Prostate gland (tissue), 2 donors: ENCODE data around the gene PPP1R12B. TPM values are rescaled to one million over a fixed set of nuclear protein-coding genes. Genes with fewer than 3 reads are reported as not detected.
"Not testable (repeated sequence)": the region's sequence is repeated elsewhere in the genome, so short reads cannot be mapped to it uniquely, and the experiment has no call there.

Experiments used
- DNase-seq: peaks from one replicate; pipeline ENCODE4 v3.0.0-alpha.2; 2019; ENCODE audit warnings: low spot score
- H3K27ac ChIP-seq, 2 donors: fragments of 200-600 bp; sonication (generic); 2 replicates each; pipeline ENCODE4 v1.5.1; 2017 to 2019
- H3K27me3 ChIP-seq: fragments of 200-600 bp; sonication (generic); replicated peaks from 2 replicates; pipeline ENCODE4 v1.5.1; 2019; ENCODE audit not compliant: insufficient read depth
- H3K36me3 ChIP-seq, 2 donors: fragments of 200-600 bp; sonication (generic); 1 replicate in 1 of 2; 2 replicates in 1 of 2; pipeline versions ENCODE4 v1.5.1 to v1.8.1; 2017 to 2019
- H3K4me1 ChIP-seq: fragments of 200-600 bp; sonication (generic); replicated peaks from 2 replicates; pipeline ENCODE4 v1.5.1; 2019
- H3K4me3 ChIP-seq, 2 donors: fragments of 200-600 bp; sonication (generic); 2 replicates each; pipeline ENCODE4 v1.5.1; 2017 to 2019
- H3K9me3 ChIP-seq: fragments of 200-600 bp; sonication (generic); 2 replicates; pipeline ENCODE4 v1.5.1; 2017
- POLR2A ChIP-seq: fragments of 450-650 bp; IDR thresholded peaks from one replicate; pipeline ENCODE4 v1.6.1; 2016; ENCODE audit warnings: antibody characterized with exemption, mild to moderate bottlenecking
- POLR2AphosphoS5 ChIP-seq: sonication (generic); formaldehyde crosslinking; IDR thresholded peaks from one replicate; pipeline ENCODE4 v1.6.1; 2017; ENCODE audit warnings: antibody characterized with exemption
- WGBS: methylation state at CpG from one replicate; pipeline ENCODE4 v1.1.5; 2018; 5-methylcytosine and 5-hydroxymethylcytosine counted together
- intact Hi-C: fragments of 100-400 bp; cut with DNase I; formaldehyde crosslinking; loops from one replicate; pipeline ENCODE4 v1.14.2; 2022
- total RNA-seq, 2 donors: library from RNA; depleted of rRNA; stranded (reverse); fragments of >200 nt; gene quantifications; one replicate each; pipeline ENCODE4 v1.1.0, GENCODE V29; 2016
- TF ChIP-seq, protein P1 (sequence below), 4 experiments: fragments of 200-600 bp in 2 of 4; fragments of 450-650 bp in 2 of 4; sonication (generic) in 2 of 4; IDR thresholded peaks; 1 replicate in 3 of 4; 2 replicates in 1 of 4; pipeline ENCODE4 v1.5.1; 2016 to 2019; ENCODE audit warnings: antibody characterized with exemption in 4 of 4, mild to moderate bottlenecking in 2 of 4, moderate library complexity in 2 of 4

Gene PPP1R12B
- total RNA-seq, 2 donors from 2014 or later: 116 to 179 TPM

DNA sequence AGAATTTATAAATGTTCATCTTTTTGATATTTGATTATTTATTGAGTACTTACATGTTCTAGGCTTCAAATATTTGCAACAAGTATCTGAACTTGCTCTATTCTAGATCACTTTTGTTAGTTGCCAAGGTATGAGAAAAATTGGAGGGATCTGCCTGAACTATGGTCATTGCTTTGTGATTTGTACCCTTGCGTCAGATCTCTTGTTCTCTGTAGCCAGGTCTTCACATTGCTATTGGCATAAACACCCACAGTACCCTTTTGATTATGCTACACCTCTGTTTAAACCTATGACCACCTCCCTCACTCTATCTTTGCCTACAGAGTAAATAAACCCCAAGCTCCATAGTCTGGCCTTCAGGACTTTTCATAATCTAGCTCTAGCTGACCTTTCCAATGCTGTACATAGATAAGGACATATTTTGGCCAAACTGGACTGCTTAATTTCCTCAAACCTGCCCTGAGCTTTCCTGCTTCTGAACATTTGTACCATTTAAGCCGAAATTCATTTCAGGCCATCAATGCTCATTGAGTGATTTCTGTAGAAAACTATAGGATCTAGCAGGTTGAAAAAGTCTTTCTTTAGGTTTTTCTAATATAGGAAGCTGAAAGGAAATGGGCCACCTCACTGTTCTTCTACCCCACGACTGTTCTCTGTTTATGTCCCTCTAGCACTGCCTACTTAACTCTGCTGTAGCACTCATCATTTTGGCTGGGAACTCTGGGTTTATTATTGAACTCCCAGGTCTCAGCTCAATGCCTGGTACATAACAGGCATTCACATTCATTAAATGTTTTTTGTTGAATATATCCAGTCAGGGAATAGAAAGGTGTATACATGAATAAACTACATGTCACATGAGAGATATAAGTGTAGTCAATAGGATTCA, 84.9 kb downstream of the PPP1R12B start:
- intact Hi-C loops: no loop called here
- Histone ChIP-seq H3K36me3 (peaks cover 0 to 2% of the 10 kb centered on the region in 2 donors), H3K27ac (no peak overlapping the region), H3K4me1 (no peaks in the 10 kb centered on the region), H3K27me3 (no peaks in the 10 kb centered on the region), H3K4me3 (no peak overlapping the region), H3K9me3 (no peaks in the 10 kb centered on the region)
- DNase-seq: no peak
- 85% methylated on average over 3 of the region's 3 CpGs for WGBS
- TF ChIP-seq, protein P1, sequence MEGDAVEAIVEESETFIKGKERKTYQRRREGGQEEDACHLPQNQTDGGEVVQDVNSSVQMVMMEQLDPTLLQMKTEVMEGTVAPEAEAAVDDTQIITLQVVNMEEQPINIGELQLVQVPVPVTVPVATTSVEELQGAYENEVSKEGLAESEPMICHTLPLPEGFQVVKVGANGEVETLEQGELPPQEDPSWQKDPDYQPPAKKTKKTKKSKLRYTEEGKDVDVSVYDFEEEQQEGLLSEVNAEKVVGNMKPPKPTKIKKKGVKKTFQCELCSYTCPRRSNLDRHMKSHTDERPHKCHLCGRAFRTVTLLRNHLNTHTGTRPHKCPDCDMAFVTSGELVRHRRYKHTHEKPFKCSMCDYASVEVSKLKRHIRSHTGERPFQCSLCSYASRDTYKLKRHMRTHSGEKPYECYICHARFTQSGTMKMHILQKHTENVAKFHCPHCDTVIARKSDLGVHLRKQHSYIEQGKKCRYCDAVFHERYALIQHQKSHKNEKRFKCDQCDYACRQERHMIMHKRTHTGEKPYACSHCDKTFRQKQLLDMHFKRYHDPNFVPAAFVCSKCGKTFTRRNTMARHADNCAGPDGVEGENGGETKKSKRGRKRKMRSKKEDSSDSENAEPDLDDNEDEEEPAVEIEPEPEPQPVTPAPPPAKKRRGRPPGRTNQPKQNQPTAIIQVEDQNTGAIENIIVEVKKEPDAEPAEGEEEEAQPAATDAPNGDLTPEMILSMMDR (IDR thresholded peaks at IDR 0.05): no peak
- TF ChIP-seq POLR2AphosphoS5 (no peak), POLR2A (no peak)

DNA sequence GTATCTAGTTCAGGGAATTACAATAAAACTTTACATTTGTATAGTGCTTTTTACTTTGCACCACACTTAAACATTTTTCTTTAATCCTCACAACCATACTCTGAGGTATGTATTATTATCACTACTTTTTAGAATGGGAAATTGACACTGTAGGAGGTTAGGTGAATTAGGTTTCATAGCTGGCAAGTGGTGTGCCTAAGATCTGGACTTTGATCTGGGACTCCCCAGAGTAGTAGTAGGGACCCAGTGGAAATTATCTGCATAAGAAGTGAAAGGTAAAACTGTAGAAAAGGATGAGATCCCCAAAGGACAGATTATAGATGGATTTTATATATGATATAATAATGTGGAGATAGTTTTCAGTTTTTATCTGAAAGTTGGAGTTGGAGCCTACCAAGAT, 85.6 kb downstream of the PPP1R12B start:
- Histone ChIP-seq H3K27ac (no peak overlapping the region), H3K27me3 (no peaks in the 10 kb centered on the region), H3K36me3 (peaks cover 0 to 7% of the 10 kb centered on the region in 2 donors), H3K4me1 (no peaks in the 10 kb centered on the region), H3K4me3 (no peak overlapping the region), H3K9me3 (no peaks in the 10 kb centered on the region)
- DNase-seq: no peak
- TF ChIP-seq, protein P1 (IDR thresholded peaks at IDR 0.05): no peak
- no peak for TF ChIP-seq POLR2AphosphoS5
- no peak for TF ChIP-seq POLR2A
- intact Hi-C loops: no loop called here

DNA sequence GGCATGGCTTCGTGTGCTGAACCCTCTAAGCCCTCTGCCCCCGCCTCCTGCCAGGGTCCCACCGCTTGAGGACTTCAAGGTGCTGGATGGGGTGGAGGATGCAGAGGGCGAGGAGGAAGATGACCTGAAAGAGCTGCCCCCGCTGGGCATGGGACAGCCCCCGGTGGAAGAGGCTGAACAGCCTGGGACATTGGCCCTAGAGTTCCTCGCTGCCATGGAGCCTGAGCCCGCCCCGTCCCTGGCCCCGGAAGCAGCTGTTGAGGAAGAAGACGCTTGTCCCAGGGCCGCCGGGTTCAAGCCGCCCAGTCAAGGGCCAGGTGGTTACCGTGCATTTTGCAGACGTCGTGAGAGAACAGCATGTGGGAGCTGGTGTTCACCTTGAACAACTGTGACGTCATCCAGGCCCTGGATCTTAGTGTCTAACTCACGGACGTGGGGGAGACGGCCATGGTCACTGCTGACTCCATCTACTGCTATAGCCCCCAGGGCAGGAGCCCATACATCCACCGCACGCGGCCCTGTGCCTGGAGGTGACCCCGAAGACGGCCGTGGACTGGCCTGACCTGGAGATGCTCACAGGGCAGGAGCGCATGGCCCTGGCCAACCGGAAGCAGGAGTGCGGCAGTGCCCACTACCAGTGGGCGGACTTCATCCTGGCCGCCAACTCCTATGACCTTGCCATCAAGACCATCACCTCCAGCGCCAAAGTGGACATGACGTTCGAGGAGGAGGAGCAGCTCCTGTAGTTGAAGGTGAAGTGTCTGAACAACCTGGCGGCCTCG, 90.1 kb downstream of the PPP1R12B start:
- WGBS: 95% methylated on average over 37 of the region's 37 CpGs
- H3K36me3 ChIP-seq: peaks cover 0 to 7% of the 10 kb centered on the region in 2 donors
- TF ChIP-seq, protein P1 (IDR thresholded peaks at IDR 0.05): no peak
- no peak for TF ChIP-seq POLR2A
- TF ChIP-seq POLR2AphosphoS5: no peak

DNA sequence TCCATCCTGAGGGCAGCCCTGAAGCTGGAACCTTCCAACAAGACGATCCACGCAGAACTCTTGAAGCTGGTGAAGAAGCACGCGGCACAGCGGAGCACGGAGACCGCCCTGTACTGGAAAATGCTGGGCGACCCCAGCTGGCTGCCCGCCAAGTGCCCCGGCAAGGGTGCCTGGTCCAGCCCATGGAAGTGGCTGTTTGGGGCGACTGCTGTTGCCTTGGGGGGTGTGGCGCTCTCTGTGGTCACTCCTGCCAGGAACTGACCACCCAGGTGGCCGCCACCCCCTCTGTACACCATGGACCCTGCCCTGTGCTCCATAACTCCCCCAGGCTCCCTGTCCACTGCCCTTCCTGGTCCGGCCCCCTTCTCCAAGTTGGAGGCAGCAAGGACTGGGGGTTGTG, 90.8 kb downstream of the PPP1R12B start:
- TF ChIP-seq POLR2A (no peak), POLR2AphosphoS5 (no peak)
- TF ChIP-seq, protein P1 (IDR thresholded peaks at IDR 0.05): no peak
- WGBS: 97% methylated on average over 14 of the region's 14 CpGs
- Histone ChIP-seq H3K27ac (no peak overlapping the region), H3K27me3 (no peaks in the 10 kb centered on the region), H3K36me3 (peaks cover 0 to 7% of the 10 kb centered on the region in 2 donors), H3K4me1 (no peaks in the 10 kb centered on the region), H3K4me3 (no peak overlapping the region), H3K9me3 (no peaks in the 10 kb centered on the region)
- intact Hi-C loops: no loop called here
- DNase-seq: no peak

More for the DNA sequence above, 90.1 kb downstream of the PPP1R12B start:
- H3K4me3 ChIP-seq: no peak overlapping the region
- intact Hi-C loops: no loop called here
- no peak for DNase-seq
- no peaks in the 10 kb centered on the region for H3K27me3 ChIP-seq
- no peak overlapping the region for H3K27ac ChIP-seq
- no peaks in the 10 kb centered on the region for H3K4me1 ChIP-seq
- H3K9me3 ChIP-seq: no peaks in the 10 kb centered on the region

DNA sequence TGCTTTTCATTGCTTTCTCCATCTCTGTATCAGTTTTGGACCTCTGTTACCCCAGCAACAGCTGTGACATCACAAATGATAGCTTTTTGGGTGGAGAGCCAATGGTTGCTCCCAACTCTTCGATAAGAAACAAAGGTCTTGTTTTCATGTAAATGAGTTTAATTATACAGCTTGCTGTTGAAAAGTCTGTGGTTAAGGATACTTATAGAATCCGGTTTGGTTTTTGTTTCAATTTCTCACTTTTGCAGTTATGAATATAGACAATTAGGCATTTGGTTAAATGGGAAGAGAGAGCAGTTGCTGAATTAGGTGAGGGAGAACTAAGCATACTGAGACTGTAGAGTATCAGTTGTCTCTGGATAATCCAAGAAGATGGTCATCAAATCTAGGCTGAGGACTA, 99.6 kb downstream of the PPP1R12B start:
- H3K36me3 ChIP-seq, H3K27me3 ChIP-seq, H3K4me3 ChIP-seq, intact Hi-C loops, H3K27ac ChIP-seq, H3K9me3 ChIP-seq, DNase-seq, H3K4me1 ChIP-seq: not testable (repeated sequence)
- WGBS: 90% methylated on average over 2 of the region's 2 CpGs

DNA sequence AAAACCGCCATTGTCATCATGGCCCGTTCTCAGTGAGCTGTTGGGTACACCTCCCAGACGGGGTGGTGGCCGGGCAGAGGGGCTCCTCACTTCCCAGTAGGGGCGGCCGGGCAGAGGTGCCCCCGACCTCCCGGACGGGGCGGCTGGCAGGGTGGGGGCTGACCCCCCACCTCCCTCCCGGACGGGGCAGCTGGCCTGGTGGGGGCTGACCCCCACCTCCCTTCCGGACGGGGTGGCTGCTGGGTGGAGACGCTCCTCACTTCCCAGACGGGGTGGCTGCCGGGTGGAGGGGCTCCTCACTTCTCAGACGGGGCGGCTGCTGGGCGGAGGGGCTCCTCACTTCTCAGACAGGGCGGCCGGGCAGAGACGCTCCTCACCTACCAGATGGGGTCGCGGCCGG, 103.1 kb downstream of the PPP1R12B start:
- H3K36me3 ChIP-seq, intact Hi-C loops, H3K27ac ChIP-seq, H3K4me1 ChIP-seq, H3K27me3 ChIP-seq, H3K4me3 ChIP-seq, DNase-seq, H3K9me3 ChIP-seq: not testable (repeated sequence)
- 96% methylated on average over 12 of the region's 26 CpGs for WGBS
